SK-N-SH treated with all-trans-retinoic acid at 6 μM for 48 hours (cell line): ENCODE results near the gene CD164.

Source experiments
- ATAC-seq: fragments of 200-7000 bp; cut with Tn5 transposase; 3 replicates; pipeline ENCODE4 v1.9.1; 2020; ENCODE audit warnings: mild to moderate bottlenecking, moderate library complexity
- ARNTL ChIP-seq: fragments of 450-650 bp; formaldehyde crosslinking; IDR thresholded peaks from 2 replicates; pipeline ENCODE4 v1.5.0; 2020; ENCODE audit warnings: low read depth, mild to moderate bottlenecking, moderate library complexity, borderline replicate concordance
- BACH2 ChIP-seq: fragments of 250-450 bp; sonication (Bioruptor Pico); IDR thresholded peaks from 2 replicates; pipeline ENCODE4 v1.9.0; 2021; ENCODE audit warnings: mild to moderate bottlenecking, borderline replicate concordance
- CSDC2 ChIP-seq: fragments of 250-450 bp; sonication (Bioruptor Pico); IDR thresholded peaks from 2 replicates; pipeline ENCODE4 v1.5.0; 2020; ENCODE audit warnings: mild to moderate bottlenecking, moderate library complexity
- ESRRG ChIP-seq: fragments of 250-450 bp; sonication (Bioruptor Pico); IDR thresholded peaks from 2 replicates; pipeline ENCODE4 v1.6.1; 2021; ENCODE audit warnings: mild to moderate bottlenecking
- GLIS3 ChIP-seq: fragments of 250-450 bp; sonication (Bioruptor Pico); IDR thresholded peaks from 2 replicates; pipeline ENCODE4 v1.5.0; 2020; ENCODE audit warnings: mild to moderate bottlenecking, moderate library complexity
- ISL1 ChIP-seq: fragments of 250-450 bp; sonication (Bioruptor Pico); IDR thresholded peaks from 2 replicates; pipeline ENCODE4 v2.1.2; 2022; ENCODE audit warnings: mild to moderate bottlenecking, moderate library complexity
- OSR1 ChIP-seq: fragments of 250-450 bp; sonication (Bioruptor Pico); IDR thresholded peaks from 2 replicates; pipeline ENCODE4 v1.8.0; 2022; ENCODE audit warnings: moderate library complexity, mild to moderate bottlenecking, inconsistent platforms
- PPARA ChIP-seq: fragments of 250-450 bp; sonication (Bioruptor Pico); IDR thresholded peaks from 2 replicates; pipeline ENCODE4 v1.5.0; 2020; ENCODE audit warnings: mild to moderate bottlenecking, borderline replicate concordance
- RARB ChIP-seq: fragments of 250-450 bp; sonication (Bioruptor Pico); IDR thresholded peaks from 2 replicates; pipeline ENCODE4 v1.8.0; 2021; ENCODE audit warnings: mild to moderate bottlenecking, moderate library complexity
- TOX ChIP-seq: fragments of 250-450 bp; sonication (Bioruptor Pico); IDR thresholded peaks from 2 replicates; pipeline ENCODE4 v1.8.0; 2021; ENCODE audit warnings: mild to moderate bottlenecking, moderate library complexity, borderline replicate concordance
- ZC3H10 ChIP-seq: fragments of 250-450 bp; sonication (Bioruptor Pico); IDR thresholded peaks from 2 replicates; pipeline ENCODE4 v1.5.1; 2021; ENCODE audit warnings: mild to moderate bottlenecking, moderate library complexity
- ZFP3 ChIP-seq: fragments of 250-450 bp; sonication (Bioruptor Pico); IDR thresholded peaks from 2 replicates; pipeline ENCODE4 v1.5.0; 2020; ENCODE audit warnings: mild to moderate bottlenecking, moderate library complexity
- ZFP30 ChIP-seq: fragments of 450-650 bp; formaldehyde crosslinking; IDR thresholded peaks from 2 replicates; pipeline ENCODE4 v1.5.0; 2022; ENCODE audit warnings: mild to moderate bottlenecking, moderate library complexity
- ZNF565 ChIP-seq: fragments of 450-650 bp; formaldehyde crosslinking; conservative IDR thresholded peaks from 2 replicates; pipeline ENCODE4 v1.5.0; 2020; ENCODE audit warnings: low read depth, mild to moderate bottlenecking, moderate library complexity
- ZNF70 ChIP-seq: fragments of 450-650 bp; formaldehyde crosslinking; IDR thresholded peaks from 2 replicates; pipeline ENCODE4 v1.5.0; 2020; ENCODE audit warnings: mild to moderate bottlenecking, moderate library complexity
- ZNF8 ChIP-seq: fragments of 450-650 bp; formaldehyde crosslinking; IDR thresholded peaks from 2 replicates; pipeline ENCODE4 v1.5.0; 2020; ENCODE audit warnings: mild to moderate bottlenecking, moderate library complexity
- TF ChIP-seq, protein P1 (sequence below): fragments of 250-450 bp; sonication (Bioruptor Pico); IDR thresholded peaks from 2 replicates; pipeline ENCODE4 v1.5.1; 2021; ENCODE audit warnings: mild to moderate bottlenecking, moderate library complexity
- TF ChIP-seq, protein P2 (sequence below): fragments of 250-450 bp; sonication (Bioruptor Pico); IDR thresholded peaks from 2 replicates; pipeline ENCODE4 v1.8.0; 2020; ENCODE audit warnings: mild to moderate bottlenecking, moderate library complexity, borderline replicate concordance
- TF ChIP-seq, protein P3 (sequence below): fragments of 250-450 bp; sonication (Bioruptor Pico); IDR thresholded peaks from 2 replicates; pipeline ENCODE4 v1.5.0; 2020; ENCODE audit warnings: mild to moderate bottlenecking, moderate library complexity
- TF ChIP-seq, protein P4 (sequence below): fragments of 250-450 bp; sonication (Bioruptor Pico); IDR thresholded peaks from 2 replicates; pipeline ENCODE4 v1.5.1; 2020; ENCODE audit warnings: low read depth, mild to moderate bottlenecking, moderate library complexity
- TF ChIP-seq, protein P5 (sequence below): fragments of 250-450 bp; sonication (Bioruptor Pico); IDR thresholded peaks from 2 replicates; pipeline ENCODE4 v1.8.0; 2021; ENCODE audit warnings: low read depth, mild to moderate bottlenecking, moderate library complexity, borderline replicate concordance

CD164 gene

DNA sequence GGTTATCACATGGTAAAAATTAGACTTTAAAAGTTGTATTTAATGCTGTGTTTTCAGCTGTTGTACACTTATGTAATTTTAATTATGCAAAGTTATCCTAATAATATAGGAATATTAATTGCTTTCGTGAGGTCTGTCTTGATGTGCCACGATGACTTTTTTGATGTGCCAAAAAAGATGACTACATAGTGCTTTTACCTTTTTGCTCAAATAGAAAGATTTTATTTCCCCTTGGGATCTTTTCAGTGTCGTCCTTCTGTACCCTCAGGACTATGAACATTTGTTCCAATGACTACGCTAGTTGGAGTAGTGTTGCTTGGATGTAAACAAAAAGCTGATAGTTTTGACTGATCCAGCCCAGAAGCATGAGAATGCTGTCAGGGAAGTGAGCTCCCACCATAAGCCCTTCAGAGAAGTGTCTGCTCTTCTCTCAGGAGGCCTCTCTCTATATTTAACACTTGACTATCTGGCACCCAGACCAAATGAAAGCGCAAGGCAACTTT is 1.2 kb upstream of the CD164 start:
- no peak for ATAC-seq
- TF ChIP-seq, protein P1, sequence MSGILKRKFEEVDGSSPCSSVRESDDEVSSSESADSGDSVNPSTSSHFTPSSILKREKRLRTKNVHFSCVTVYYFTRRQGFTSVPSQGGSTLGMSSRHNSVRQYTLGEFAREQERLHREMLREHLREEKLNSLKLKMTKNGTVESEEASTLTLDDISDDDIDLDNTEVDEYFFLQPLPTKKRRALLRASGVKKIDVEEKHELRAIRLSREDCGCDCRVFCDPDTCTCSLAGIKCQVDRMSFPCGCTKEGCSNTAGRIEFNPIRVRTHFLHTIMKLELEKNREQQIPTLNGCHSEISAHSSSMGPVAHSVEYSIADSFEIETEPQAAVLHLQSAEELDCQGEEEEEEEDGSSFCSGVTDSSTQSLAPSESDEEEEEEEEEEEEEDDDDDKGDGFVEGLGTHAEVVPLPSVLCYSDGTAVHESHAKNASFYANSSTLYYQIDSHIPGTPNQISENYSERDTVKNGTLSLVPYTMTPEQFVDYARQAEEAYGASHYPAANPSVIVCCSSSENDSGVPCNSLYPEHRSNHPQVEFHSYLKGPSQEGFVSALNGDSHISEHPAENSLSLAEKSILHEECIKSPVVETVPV (CRISPR knock-in tag): no peak
- TF ChIP-seq ZFP30 (CRISPR knock-in tag): no peak
- TF ChIP-seq ZNF70: no peak
- TF ChIP-seq ARNTL (CRISPR knock-in tag): no peak
- TF ChIP-seq PPARA (CRISPR knock-in tag): no peak
- no peak for TF ChIP-seq ESRRG
- TF ChIP-seq ZFP3: no peak
- TF ChIP-seq GLIS3 (CRISPR knock-in tag): no peak
- TF ChIP-seq OSR1: no peak
- TF ChIP-seq ZNF565: no peak
- TF ChIP-seq ISL1 (CRISPR knock-in tag): no peak
- no peak for TF ChIP-seq ZNF8
- TF ChIP-seq TOX (CRISPR knock-in tag): no peak

DNA sequence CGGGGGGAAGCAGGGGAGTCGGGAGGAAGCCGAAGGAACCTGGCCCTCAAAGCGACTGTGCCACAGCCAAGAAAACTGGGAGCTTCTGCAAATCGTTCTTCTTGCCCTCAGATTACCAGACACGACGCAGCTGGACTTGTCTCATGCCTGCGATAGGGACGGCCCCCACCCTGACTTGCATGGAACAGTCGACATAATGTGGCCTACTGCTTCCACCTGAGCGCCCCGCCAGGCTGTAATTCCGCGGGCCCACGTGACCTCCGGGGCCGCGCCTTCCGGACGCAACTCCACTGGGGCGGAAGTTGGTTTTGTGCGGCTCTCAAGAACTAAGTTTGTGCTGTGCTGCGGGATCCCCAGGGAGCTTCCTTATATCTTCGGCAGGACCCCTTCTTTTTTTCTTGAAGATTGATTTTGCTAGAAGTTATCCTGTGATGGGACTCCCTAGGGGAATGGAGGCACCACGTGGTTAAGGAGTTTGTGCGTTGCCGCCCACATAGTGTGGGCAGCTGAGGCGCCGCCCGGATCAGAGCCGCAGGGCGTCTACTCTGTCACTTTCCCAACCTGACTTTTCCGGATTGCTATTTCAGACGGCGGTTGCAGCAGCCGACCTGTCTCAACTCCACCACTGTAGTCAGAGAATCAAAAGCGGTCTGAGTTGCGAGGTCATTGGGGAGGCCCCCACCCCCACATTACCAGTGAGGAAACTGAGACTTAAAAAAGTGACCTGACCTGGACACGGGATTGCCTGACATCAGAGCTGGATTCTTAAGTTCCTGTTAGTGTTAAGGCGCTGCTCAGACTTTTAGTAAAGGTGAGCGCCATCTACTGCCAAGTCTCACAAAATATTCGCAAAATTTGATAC is 540 bp upstream of the CD164 start:
- peak; percentile 83 for ATAC-seq
- TF ChIP-seq ZC3H10 (no peak), ZFP3 (0 out of 2 replicates have a peak, but pooled peaks have one; percentile 55)
- TF ChIP-seq, protein P2, sequence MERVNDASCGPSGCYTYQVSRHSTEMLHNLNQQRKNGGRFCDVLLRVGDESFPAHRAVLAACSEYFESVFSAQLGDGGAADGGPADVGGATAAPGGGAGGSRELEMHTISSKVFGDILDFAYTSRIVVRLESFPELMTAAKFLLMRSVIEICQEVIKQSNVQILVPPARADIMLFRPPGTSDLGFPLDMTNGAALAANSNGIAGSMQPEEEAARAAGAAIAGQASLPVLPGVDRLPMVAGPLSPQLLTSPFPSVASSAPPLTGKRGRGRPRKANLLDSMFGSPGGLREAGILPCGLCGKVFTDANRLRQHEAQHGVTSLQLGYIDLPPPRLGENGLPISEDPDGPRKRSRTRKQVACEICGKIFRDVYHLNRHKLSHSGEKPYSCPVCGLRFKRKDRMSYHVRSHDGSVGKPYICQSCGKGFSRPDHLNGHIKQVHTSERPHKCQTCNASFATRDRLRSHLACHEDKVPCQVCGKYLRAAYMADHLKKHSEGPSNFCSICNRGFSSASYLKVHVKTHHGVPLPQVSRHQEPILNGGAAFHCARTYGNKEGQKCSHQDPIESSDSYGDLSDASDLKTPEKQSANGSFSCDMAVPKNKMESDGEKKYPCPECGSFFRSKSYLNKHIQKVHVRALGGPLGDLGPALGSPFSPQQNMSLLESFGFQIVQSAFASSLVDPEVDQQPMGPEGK (CRISPR knock-in tag): peak; percentile 97

DNA sequence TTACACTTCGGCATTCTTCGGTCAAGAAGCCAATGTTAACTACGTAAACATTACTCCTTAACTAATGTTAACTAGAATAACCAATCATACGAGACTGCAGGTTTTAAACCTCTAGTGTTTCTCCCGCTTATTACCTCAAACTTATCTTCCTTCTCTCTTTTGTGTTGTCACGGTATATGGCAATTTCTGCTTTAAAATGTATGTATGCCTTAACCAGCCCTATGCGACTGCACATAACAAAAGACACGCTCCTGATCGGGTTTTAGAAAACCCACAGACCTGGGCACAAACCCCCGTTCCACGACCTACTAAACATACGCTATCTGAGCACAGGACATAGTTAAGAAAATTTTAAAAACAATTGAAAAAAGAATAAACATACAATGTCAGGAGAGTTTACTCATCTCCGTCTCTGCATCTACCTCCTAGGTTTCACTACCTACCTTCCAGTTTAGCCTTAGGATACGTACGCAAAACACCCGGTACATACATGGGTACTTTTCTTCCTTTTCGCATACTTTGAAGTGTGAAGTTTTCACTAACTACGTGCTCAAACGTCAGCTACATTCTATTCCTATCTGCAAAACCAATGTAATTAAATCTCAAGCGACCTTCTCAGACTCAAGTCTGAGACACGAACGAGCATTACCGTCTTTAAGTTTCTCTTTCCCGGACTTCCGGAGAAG is 1.1 kb downstream of the CD164 start:
- ATAC-seq: no peak; the same call in 2 of the 3 replicates
- TF ChIP-seq, protein P3, sequence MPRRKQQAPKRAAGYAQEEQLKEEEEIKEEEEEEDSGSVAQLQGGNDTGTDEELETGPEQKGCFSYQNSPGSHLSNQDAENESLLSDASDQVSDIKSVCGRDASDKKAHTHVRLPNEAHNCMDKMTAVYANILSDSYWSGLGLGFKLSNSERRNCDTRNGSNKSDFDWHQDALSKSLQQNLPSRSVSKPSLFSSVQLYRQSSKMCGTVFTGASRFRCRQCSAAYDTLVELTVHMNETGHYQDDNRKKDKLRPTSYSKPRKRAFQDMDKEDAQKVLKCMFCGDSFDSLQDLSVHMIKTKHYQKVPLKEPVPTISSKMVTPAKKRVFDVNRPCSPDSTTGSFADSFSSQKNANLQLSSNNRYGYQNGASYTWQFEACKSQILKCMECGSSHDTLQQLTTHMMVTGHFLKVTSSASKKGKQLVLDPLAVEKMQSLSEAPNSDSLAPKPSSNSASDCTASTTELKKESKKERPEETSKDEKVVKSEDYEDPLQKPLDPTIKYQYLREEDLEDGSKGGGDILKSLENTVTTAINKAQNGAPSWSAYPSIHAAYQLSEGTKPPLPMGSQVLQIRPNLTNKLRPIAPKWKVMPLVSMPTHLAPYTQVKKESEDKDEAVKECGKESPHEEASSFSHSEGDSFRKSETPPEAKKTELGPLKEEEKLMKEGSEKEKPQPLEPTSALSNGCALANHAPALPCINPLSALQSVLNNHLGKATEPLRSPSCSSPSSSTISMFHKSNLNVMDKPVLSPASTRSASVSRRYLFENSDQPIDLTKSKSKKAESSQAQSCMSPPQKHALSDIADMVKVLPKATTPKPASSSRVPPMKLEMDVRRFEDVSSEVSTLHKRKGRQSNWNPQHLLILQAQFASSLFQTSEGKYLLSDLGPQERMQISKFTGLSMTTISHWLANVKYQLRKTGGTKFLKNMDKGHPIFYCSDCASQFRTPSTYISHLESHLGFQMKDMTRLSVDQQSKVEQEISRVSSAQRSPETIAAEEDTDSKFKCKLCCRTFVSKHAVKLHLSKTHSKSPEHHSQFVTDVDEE: no peak
- TF ChIP-seq, protein P2 (CRISPR knock-in tag): no peak
- TF ChIP-seq ZFP30 (CRISPR knock-in tag): no peak
- no peak for TF ChIP-seq RARB (CRISPR knock-in tag)
- no peak for TF ChIP-seq ESRRG
- no peak for TF ChIP-seq OSR1
- TF ChIP-seq, protein P4, sequence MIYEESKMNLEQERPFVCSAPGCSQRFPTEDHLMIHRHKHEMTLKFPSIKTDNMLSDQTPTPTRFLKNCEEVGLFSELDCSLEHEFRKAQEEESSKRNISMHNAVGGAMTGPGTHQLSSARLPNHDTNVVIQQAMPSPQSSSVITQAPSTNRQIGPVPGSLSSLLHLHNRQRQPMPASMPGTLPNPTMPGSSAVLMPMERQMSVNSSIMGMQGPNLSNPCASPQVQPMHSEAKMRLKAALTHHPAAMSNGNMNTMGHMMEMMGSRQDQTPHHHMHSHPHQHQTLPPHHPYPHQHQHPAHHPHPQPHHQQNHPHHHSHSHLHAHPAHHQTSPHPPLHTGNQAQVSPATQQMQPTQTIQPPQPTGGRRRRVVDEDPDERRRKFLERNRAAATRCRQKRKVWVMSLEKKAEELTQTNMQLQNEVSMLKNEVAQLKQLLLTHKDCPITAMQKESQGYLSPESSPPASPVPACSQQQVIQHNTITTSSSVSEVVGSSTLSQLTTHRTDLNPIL: no peak
- no peak for TF ChIP-seq ARNTL (CRISPR knock-in tag)
- no peak for TF ChIP-seq ZFP3
- TF ChIP-seq BACH2 (CRISPR knock-in tag): no peak
- TF ChIP-seq, protein P5, sequence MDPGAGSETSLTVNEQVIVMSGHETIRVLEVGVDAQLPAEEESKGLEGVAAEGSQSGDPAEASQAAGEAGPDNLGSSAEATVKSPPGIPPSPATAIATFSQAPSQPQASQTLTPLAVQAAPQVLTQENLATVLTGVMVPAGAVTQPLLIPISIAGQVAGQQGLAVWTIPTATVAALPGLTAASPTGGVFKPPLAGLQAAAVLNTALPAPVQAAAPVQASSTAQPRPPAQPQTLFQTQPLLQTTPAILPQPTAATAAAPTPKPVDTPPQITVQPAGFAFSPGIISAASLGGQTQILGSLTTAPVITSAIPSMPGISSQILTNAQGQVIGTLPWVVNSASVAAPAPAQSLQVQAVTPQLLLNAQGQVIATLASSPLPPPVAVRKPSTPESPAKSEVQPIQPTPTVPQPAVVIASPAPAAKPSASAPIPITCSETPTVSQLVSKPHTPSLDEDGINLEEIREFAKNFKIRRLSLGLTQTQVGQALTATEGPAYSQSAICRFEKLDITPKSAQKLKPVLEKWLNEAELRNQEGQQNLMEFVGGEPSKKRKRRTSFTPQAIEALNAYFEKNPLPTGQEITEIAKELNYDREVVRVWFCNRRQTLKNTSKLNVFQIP: no peak
- no peak for TF ChIP-seq CSDC2 (CRISPR knock-in tag)
- TF ChIP-seq ZNF8: no peak
